Skin of body (tissue), 2 donors: Measurements from ENCODE around the gene GSDMA. TPM values are rescaled to one million over a fixed set of nuclear protein-coding genes. Genes with fewer than 3 reads are reported as not detected.
"Not testable (repeated sequence)": the region's sequence is repeated elsewhere in the genome, so short reads cannot be mapped to it uniquely, and the experiment has no call there.

Experiments used
- DNase-seq: peaks from one replicate; lab custom pipeline; 2025; lab: John Stamatoyannopoulos, UW
- total RNA-seq: library from RNA; depleted of rRNA; stranded (reverse); fragments of >200 nt; gene quantifications from one replicate; pipeline ENCODE4 v1.2.3, GENCODE V29; 2014

Gene GSDMA
- total RNA-seq, 1 donor from 2014 or later = 21.1 TPM

- DNase-seq = no peak
These were observed 33.0 kb upstream of the GSDMA start for GRCh38 chr17:39929646-39930407.

GRCh38 chr17:39933912-39934311 is 28.9 kb upstream of the GSDMA start:
- no peak for DNase-seq

- no peak for DNase-seq
These were observed 28.5 kb upstream of the GSDMA start for GRCh38 chr17:39934324-39934723.

GRCh38 chr17:39935909-39936308 is 26.9 kb upstream of the GSDMA start:
- DNase-seq = no peak

GRCh38 chr17:39937447-39937846 is 25.4 kb upstream of the GSDMA start:
- no peak for DNase-seq

GRCh38 chr17:39938140-39938869 is 24.5 kb upstream of the GSDMA start:
- no peak for DNase-seq

GRCh38 chr17:39939106-39939505 is 23.7 kb upstream of the GSDMA start:
- no peak for DNase-seq

- DNase-seq = peak; percentile 65
These were observed 23.0 kb upstream of the GSDMA start for GRCh38 chr17:39939588-39940419.

- no peak for DNase-seq
These were observed 19.0 kb upstream of the GSDMA start for GRCh38 chr17:39943702-39944392.

- no peak for DNase-seq
These were observed 18.5 kb upstream of the GSDMA start for GRCh38 chr17:39944393-39944711.

- no peak for DNase-seq
These were observed 16.1 kb upstream of the GSDMA start for GRCh38 chr17:39946551-39947330.

GRCh38 chr17:39948489-39948828 is 14.3 kb upstream of the GSDMA start:
- DNase-seq = not testable (repeated sequence)

GRCh38 chr17:39949028-39949427 is 13.8 kb upstream of the GSDMA start:
- no peak for DNase-seq

- DNase-seq = no peak
These were observed 11.9 kb upstream of the GSDMA start for GRCh38 chr17:39950871-39951348.

GRCh38 chr17:39951924-39952679 is 10.7 kb upstream of the GSDMA start:
- DNase-seq = no peak

GRCh38 chr17:39952680-39953470 is 9.9 kb upstream of the GSDMA start:
- DNase-seq = peak; percentile 99

- no peak for DNase-seq
These were observed 9.3 kb upstream of the GSDMA start for GRCh38 chr17:39953471-39953888.

GRCh38 chr17:39954876-39955275 is 7.9 kb upstream of the GSDMA start:
- no peak for DNase-seq

GRCh38 chr17:39955726-39956225 is 7.0 kb upstream of the GSDMA start:
- DNase-seq = no peak
